Large intestine (tissue), 12 donors: ENCODE measurements around the gene ASPA. TPM values are rescaled to one million over a fixed set of nuclear protein-coding genes. Genes with fewer than 3 reads are reported as not detected.
"Not testable (repeated sequence)": the region's sequence is repeated elsewhere in the genome, so short reads cannot be mapped to it uniquely, and the experiment has no call there.

Experiments
- DNase-seq, 2 donors: peaks; one replicate each; pipeline versions ENCODE4 v3.0.0 to v3.0.0-alpha.2; 2013
- H3K27ac ChIP-seq: one replicate; pipeline ENCODE4 v1.5.1; 2013; ENCODE audit warnings: low read length
- H3K27me3 ChIP-seq: 2 replicates; pipeline ENCODE4 v1.6.1; 2013; ENCODE audit warnings: low read length; ENCODE audit not compliant: control insufficient read depth, insufficient read depth
- H3K36me3 ChIP-seq: 2 replicates; pipeline ENCODE4 v1.6.1; 2013; ENCODE audit warnings: low read length; ENCODE audit not compliant: control insufficient read depth, insufficient read depth
- H3K4me1 ChIP-seq: one replicate; pipeline ENCODE4 v1.6.1; 2013; ENCODE audit warnings: low read length; ENCODE audit not compliant: control insufficient read depth, insufficient read depth
- H3K4me3 ChIP-seq: one replicate; pipeline ENCODE4 v1.5.1; 2013; ENCODE audit warnings: low read length
- H3K9me3 ChIP-seq: one replicate; pipeline ENCODE4 v1.6.1; 2013; ENCODE audit warnings: mild to moderate bottlenecking, low read depth, low read length, moderate library complexity; ENCODE audit not compliant: control insufficient read depth
- WGBS: methylation state at CpG from one replicate; pipeline ENCODE4 v1.1.5; 2013; ENCODE audit warnings: low lambda C conversion rate; ENCODE audit not compliant: insufficient coverage; 5-methylcytosine and 5-hydroxymethylcytosine counted together
- long read RNA-seq, 11 donors: transcript quantifications; one replicate each; lab custom pipeline, GENCODE V29; 2026
- polyA plus RNA-seq: library from polyadenylated mRNA; unstranded; fragments of 120-200 nt; gene quantifications from one replicate; pipeline ENCODE4 v1.2.1, GENCODE V29; 2013

ASPA gene
- polyA plus RNA-seq: 0.96 TPM
- long read RNA-seq, donor 1: 0 reads
- long read RNA-seq, donor 2, full-length matches to known transcripts: 1 of 1 reads
- long read RNA-seq, donor 2, partial matches to known transcripts: 0 of 1 reads
- long read RNA-seq, donor 2, other reads (novel, unspliced or antisense): 0 of 1 reads
- long read RNA-seq, donor 3: 0 reads
- long read RNA-seq, donor 4: 0 reads
- long read RNA-seq, donor 5: 0 reads
- long read RNA-seq, donor 6: 0 reads
- long read RNA-seq, donor 7: 0 reads
- long read RNA-seq, donor 8: 0 reads
- long read RNA-seq, donor 9: 0 reads
- long read RNA-seq, donor 10: 0 reads
- long read RNA-seq, donor 11: 0 reads

DNA sequence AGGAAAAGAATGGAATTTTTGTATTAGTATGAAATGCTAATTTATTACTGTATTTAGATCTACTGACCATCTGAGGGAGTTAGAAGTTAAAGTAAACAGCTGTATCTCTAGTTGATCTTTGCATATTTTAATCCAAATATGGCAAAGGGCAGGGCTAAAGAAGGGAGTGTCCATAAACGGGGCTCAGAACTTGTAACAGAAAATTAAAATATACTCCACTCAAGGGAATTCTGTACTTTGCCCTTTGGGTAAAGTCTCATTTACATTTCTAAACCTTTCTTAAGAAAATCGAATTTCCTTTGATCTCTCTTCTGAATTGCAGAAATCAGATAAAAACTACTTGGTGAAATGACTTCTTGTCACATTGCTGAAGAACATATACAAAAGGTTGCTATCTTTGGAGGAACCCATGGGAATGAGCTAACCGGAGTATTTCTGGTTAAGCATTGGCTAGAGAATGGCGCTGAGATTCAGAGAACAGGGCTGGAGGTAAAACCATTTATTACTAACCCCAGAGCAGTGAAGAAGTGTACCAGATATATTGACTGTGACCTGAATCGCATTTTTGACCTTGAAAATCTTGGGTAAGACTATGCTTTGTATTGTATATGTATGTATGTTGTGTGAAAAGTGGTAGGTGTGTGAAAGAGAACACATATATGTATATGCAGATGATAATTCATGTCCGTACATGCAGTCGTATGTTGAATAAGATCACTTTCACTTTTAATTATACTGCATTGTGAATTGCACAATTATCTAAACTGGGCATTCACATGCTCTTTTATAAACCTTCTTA is at the start of gene ASPA:
Gene ASPA, plus strand, starts transcription at position 186 of the 799 bp plus-strand sequence. Its CDS starts 163 bp downstream, at position 349.
- Histone ChIP-seq H3K4me3 (peak within 1 kb of the TSS; percentile 23), H3K4me1 (peaks cover 19% of the 10 kb centered on the region), H3K27me3 (no peaks in the 10 kb centered on the region), H3K36me3 (no peaks in the 10 kb centered on the region), H3K9me3 (peaks cover 3% of the 10 kb centered on the region), H3K27ac (peak within 1 kb of the TSS; percentile 82)
- WGBS: 12% methylated on average over 3 of the region's 7 CpGs
- DNase-seq: peak; percentile 50 to 76

DNA sequence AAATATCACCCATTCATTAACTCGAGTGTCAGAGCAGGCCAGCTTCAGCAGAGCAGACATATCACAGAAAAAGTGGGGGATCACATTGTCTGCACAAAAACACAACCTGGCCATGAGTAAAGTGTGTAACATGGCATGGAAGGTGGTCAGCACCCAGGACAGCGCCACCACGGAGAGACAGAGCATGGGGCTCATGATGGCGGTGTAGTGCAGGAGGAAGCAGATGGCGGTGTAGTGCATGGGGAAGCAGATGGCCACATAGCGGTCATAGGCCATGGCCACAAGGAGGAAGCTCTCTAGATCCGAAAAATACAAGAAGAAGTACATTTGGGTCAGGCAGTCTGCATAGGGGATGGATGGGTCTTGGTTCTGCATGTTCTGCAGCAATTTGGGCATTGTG is 42.6 kb upstream of the ASPA start:
- H3K36me3 ChIP-seq, H3K27me3 ChIP-seq, H3K4me3 ChIP-seq, H3K9me3 ChIP-seq, H3K4me1 ChIP-seq, H3K27ac ChIP-seq: not testable (repeated sequence)
- WGBS: 60% methylated on average over 3 of the region's 7 CpGs
- DNase-seq: peak in 1 of 2 donors; percentile 4

DNA sequence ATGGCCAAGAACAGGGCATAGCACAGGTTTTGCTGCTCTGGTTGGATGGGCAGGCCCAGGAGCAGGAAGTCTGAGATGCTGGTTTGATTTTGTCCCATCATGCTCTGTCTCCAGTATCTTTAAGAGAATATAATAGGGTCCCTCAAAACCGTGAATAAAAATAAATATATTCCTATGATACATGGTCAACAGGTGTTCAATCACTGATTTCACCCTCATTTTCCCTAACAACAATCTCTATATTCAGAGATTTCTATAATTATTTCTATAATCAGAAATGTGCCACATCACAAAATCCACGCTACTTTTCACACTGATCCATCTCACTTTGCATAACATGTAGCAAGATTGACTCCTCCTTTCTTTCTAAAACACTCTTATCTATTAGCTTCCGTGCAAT is 42.1 kb upstream of the ASPA start, which contains the start of gene OR1E2:
Gene OR1E2, minus strand, starts transcription at position 101 of the 400 bp plus-strand sequence. Its CDS starts 0 bp downstream, at position 101.
- peaks cover 2% of the 10 kb centered on the region for H3K27me3 ChIP-seq
- no peaks in the 10 kb centered on the region for H3K36me3 ChIP-seq
- H3K4me3 ChIP-seq: no peak within 1 kb of the TSS
- no peaks in the 10 kb centered on the region for H3K4me1 ChIP-seq
- 86% methylated on average over 2 of the region's 3 CpGs for WGBS
- no peak within 1 kb of the TSS for H3K27ac ChIP-seq
- no peaks in the 10 kb centered on the region for H3K9me3 ChIP-seq
- DNase-seq: no peak

GRCh38 chr17:3438368-3438767 is 37.4 kb upstream of the ASPA start:
- H3K4me1 ChIP-seq: no peaks in the 10 kb centered on the region
- peaks cover 2% of the 10 kb centered on the region for H3K27me3 ChIP-seq
- WGBS: no CpG with 5 or more reads among the region's 1 CpG
- H3K4me3 ChIP-seq: no peak overlapping the region
- no peaks in the 10 kb centered on the region for H3K9me3 ChIP-seq
- H3K27ac ChIP-seq: no peak overlapping the region
- DNase-seq: no peak
- H3K36me3 ChIP-seq: no peaks in the 10 kb centered on the region

DNA sequence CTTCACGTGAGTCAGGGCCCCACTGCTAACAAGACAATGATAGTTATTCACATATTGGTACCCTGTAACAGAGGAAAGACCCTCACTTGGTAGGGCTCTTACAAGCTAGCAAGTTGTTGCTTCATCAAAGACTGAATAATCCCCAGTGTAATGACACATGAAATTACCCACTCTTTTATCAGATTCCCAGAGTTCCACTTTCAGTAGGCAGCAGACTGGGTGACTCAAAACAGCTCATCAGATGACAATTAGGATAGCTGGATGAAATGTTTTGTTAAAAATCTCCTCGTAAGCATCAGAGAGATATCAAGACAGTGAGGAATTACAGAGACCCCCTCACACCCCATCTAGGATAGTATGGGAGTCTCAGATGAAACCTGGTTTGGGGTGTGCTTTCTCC is 35.3 kb upstream of the ASPA start:
- Histone ChIP-seq H3K27me3 (peaks cover 2% of the 10 kb centered on the region), H3K9me3 (no peaks in the 10 kb centered on the region), H3K4me3 (no peak overlapping the region), H3K27ac (no peak overlapping the region), H3K36me3 (no peaks in the 10 kb centered on the region), H3K4me1 (no peaks in the 10 kb centered on the region)
- WGBS: no CpG with 5 or more reads among the region's 2 CpGs
- DNase-seq: no peak

GRCh38 chr17:3447625-3448024 is 28.2 kb upstream of the ASPA start:
- no peaks in the 10 kb centered on the region for H3K27me3 ChIP-seq
- H3K36me3 ChIP-seq: no peaks in the 10 kb centered on the region
- H3K27ac ChIP-seq: no peak overlapping the region
- no CpG with 5 or more reads among the region's 2 CpGs for WGBS
- H3K4me3 ChIP-seq: no peak overlapping the region
- H3K9me3 ChIP-seq: no peaks in the 10 kb centered on the region
- no peaks in the 10 kb centered on the region for H3K4me1 ChIP-seq
- peak in 1 of 2 donors; percentile 8 for DNase-seq

DNA sequence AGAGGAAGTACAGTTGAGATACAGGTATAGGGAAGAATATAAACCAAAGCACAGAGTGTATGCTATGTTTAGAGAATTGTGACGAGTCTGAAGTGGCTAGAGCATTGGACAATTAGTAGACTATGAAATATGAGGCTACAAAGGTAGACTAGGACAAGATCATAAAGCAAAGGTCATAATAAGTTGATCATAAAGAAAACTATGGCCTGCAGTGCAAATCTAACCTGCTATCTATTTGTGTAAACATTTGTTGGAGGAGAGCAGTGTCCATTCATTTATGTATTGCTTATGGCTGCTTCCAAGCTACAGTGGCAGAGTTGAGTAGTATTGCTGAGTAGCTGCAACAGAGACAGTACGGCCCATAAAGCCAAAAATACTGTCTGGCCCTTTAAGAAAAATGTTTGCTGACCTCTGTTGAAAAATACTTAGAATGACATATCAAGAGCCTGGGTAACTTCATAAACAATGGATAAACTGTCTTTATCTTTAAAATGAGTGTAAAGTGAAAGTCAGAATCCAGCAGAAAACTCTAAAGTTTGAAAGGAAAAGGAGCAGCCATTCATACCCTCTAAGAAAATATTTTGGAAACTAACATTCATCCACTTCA is 27.6 kb upstream of the ASPA start:
- H3K4me3 ChIP-seq: no peak overlapping the region
- H3K4me1 ChIP-seq: no peaks in the 10 kb centered on the region
- H3K36me3 ChIP-seq: no peaks in the 10 kb centered on the region
- H3K9me3 ChIP-seq: no peaks in the 10 kb centered on the region
- peak in 1 of 2 donors; percentile 22 for DNase-seq
- H3K27ac ChIP-seq: no peak overlapping the region
- no peaks in the 10 kb centered on the region for H3K27me3 ChIP-seq
- WGBS: 35% methylated on average over 2 of the region's 2 CpGs

GRCh38 chr17:3466355-3466754 is 9.4 kb upstream of the ASPA start:
- not testable (repeated sequence) for DNase-seq, H3K36me3 ChIP-seq, H3K27ac ChIP-seq, H3K4me1 ChIP-seq, H3K27me3 ChIP-seq, H3K9me3 ChIP-seq, H3K4me3 ChIP-seq
- WGBS: 100% methylated on average over 1 of the region's 1 CpG

DNA sequence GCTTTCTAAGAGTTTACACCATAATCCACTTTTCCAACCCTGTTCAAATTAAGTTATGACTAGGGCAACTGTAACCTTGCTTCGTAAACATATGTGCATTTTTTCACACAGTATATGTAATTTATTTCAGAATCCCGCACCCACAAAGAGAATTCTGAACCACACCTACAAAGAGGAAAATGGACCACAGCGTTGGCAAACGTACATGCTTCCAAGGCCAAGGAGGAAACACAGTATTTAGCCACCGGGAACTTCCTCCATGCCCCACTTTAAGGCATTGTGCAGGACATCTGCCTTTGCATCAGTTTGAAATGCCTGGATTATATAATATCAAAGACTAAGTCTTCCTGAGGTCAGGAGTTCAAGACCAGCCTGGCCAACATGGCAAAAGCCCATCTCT is 6.3 kb upstream of the ASPA start:
- no peaks in the 10 kb centered on the region for H3K27me3 ChIP-seq
- WGBS: no CpG with 5 or more reads among the region's 5 CpGs
- no peak overlapping the region for H3K4me3 ChIP-seq

DNA sequence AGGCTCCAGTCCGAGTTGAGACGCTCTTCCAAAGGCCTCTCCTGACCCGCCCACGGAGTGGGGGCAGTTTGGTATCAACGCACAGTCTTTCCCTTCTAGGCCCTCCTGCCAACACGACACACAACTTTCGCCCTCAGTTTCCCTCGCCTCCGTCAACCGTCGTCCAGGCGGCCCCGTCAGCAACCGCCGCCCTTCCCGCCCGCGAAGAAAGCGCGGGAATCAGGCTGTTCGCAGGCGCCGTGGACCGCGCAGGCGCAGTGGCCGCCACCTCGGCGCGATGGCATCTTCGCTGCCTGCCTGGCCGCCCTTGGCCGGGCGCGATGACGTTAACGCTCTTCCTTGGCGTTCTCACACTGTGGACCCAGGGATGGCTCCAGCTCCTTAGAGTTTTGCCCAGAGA is 4.2 kb upstream of the ASPA start, which contains the start of gene SPATA22:
Gene SPATA22, minus strand, starts transcription at position 221 of the 400 bp plus-strand sequence. CDS start 2,494 bp downstream, outside the sequence.
- Histone ChIP-seq H3K27ac (no peak within 1 kb of the TSS), H3K4me3 (no peak within 1 kb of the TSS), H3K27me3 (no peaks in the 10 kb centered on the region), H3K9me3 (peaks cover 3% of the 10 kb centered on the region), H3K4me1 (peaks cover 19% of the 10 kb centered on the region), H3K36me3 (no peaks in the 10 kb centered on the region)
- no peak for DNase-seq
- WGBS: no CpG with 5 or more reads among the region's 38 CpGs

More for the DNA sequence above, 6.3 kb upstream of the ASPA start:
- peaks cover 3% of the 10 kb centered on the region for H3K4me1 ChIP-seq
- DNase-seq: no peak
- H3K27ac ChIP-seq: no peak overlapping the region
- peaks cover 3% of the 10 kb centered on the region for H3K9me3 ChIP-seq
- H3K36me3 ChIP-seq: no peaks in the 10 kb centered on the region
